ENCODE measurements around the gene GRIN2D.

The GRIN2D gene

GRCh38 chr19:48396016-48396823 lies 2.8 kb downstream of the GRIN2D start:
- peaks cover 50% of the 10 kb centered on the region for H3K4me1 ChIP-seq (ENCODE audit: low read depth, poor library complexity, severe bottlenecking)
- H3K27me3 ChIP-seq (ENCODE audit: insufficient read depth, low read depth) = peaks cover 30% of the 10 kb centered on the region
- H3K27ac ChIP-seq = no peak overlapping the region

GRCh38 chr19:48396824-48397176 lies 3.3 kb downstream of the GRIN2D start:
- no peak overlapping the region for H2AFZ ChIP-seq (ENCODE audit: low read depth)
- H3K27ac ChIP-seq = no peak overlapping the region
- H3K4me1 ChIP-seq (ENCODE audit: low read depth, poor library complexity, severe bottlenecking) = peaks cover 47% of the 10 kb centered on the region
- H3K4me3 ChIP-seq (IDR thresholded peaks at IDR 0.05; ENCODE audit: insufficient read depth, low read depth, low read length) = no peak overlapping the region
- no peak for TF ChIP-seq CTCF (conservative IDR thresholded peaks at IDR 0.05; ENCODE audit: low read depth, low read length)
- no peak overlapping the region for H3K4me2 ChIP-seq
- no peaks in the 10 kb centered on the region for H4K20me1 ChIP-seq (ENCODE audit: insufficient read depth)
- H3K36me3 ChIP-seq (ENCODE audit: insufficient read depth) = no peaks in the 10 kb centered on the region
- H3K79me2 ChIP-seq (ENCODE audit: insufficient read depth, low read depth) = no peaks in the 10 kb centered on the region; the same call in 1 of the 2 replicates
- peaks cover 30% of the 10 kb centered on the region for H3K27me3 ChIP-seq (ENCODE audit: insufficient read depth, low read depth)
- no peak overlapping the region for H3K9ac ChIP-seq

More at GRCh38 chr19:48396016-48396823, 2.8 kb downstream of the GRIN2D start:
- H3K79me2 ChIP-seq (ENCODE audit: insufficient read depth, low read depth) = peaks cover 1% of the 10 kb centered on the region
- H3K4me3 ChIP-seq (IDR thresholded peaks at IDR 0.05; ENCODE audit: insufficient read depth, low read depth, low read length) = no peak overlapping the region
- H3K36me3 ChIP-seq (ENCODE audit: insufficient read depth) = no peaks in the 10 kb centered on the region
- H4K20me1 ChIP-seq (ENCODE audit: insufficient read depth) = no peaks in the 10 kb centered on the region
- TF ChIP-seq CTCF (conservative IDR thresholded peaks at IDR 0.05; ENCODE audit: low read depth, low read length) = no peak
- H3K4me2 ChIP-seq = no peak overlapping the region
- H3K9ac ChIP-seq = no peak overlapping the region
- H2AFZ ChIP-seq (ENCODE audit: low read depth) = no peak overlapping the region

- Histone ChIP-seq H3K4me1 (ENCODE audit: low read depth, poor library complexity, severe bottlenecking) (peaks cover 46% of the 10 kb centered on the region), H2AFZ (ENCODE audit: low read depth) (0 out of 2 replicates have a peak overlapping the region, but pooled peaks have one; percentile 34), H3K79me2 (ENCODE audit: insufficient read depth, low read depth) (no peaks in the 10 kb centered on the region; the same call in 1 of the 2 replicates), H3K9ac (peak overlapping the region; percentile 64), H4K20me1 (ENCODE audit: insufficient read depth) (no peaks in the 10 kb centered on the region), H3K36me3 (ENCODE audit: insufficient read depth) (no peaks in the 10 kb centered on the region), H3K4me3 (IDR thresholded peaks at IDR 0.05; ENCODE audit: insufficient read depth, low read depth, low read length) (no peak overlapping the region), H3K4me2 (peak overlapping the region; percentile 91), H3K27me3 (ENCODE audit: insufficient read depth, low read depth) (peaks cover 30% of the 10 kb centered on the region), H3K27ac (0 out of 2 replicates have a peak overlapping the region, but pooled peaks have one; percentile 43)
- no peak for TF ChIP-seq CTCF (conservative IDR thresholded peaks at IDR 0.05; ENCODE audit: low read depth, low read length)
Observed at GRCh38 chr19:48397263-48398101, 4.0 kb downstream of the GRIN2D start.

GRCh38 chr19:48398102-48398374 lies 4.6 kb downstream of the GRIN2D start:
- Histone ChIP-seq H4K20me1 (ENCODE audit: insufficient read depth) (no peaks in the 10 kb centered on the region), H3K36me3 (ENCODE audit: insufficient read depth) (no peaks in the 10 kb centered on the region), H3K4me3 (IDR thresholded peaks at IDR 0.05; ENCODE audit: insufficient read depth, low read depth, low read length) (no peak overlapping the region), H3K9ac (peak overlapping the region; percentile 64), H3K79me2 (ENCODE audit: insufficient read depth, low read depth) (no peaks in the 10 kb centered on the region; the same call in 1 of the 2 replicates), H3K27ac (peak overlapping the region; percentile 43; the same call in 1 of the 2 replicates), H2AFZ (ENCODE audit: low read depth) (0 out of 2 replicates have a peak overlapping the region, but pooled peaks have one; percentile 34), H3K27me3 (ENCODE audit: insufficient read depth, low read depth) (peaks cover 27% of the 10 kb centered on the region), H3K4me1 (ENCODE audit: low read depth, poor library complexity, severe bottlenecking) (peaks cover 47% of the 10 kb centered on the region), H3K4me2 (peak overlapping the region; percentile 91)
- TF ChIP-seq CTCF (conservative IDR thresholded peaks at IDR 0.05; ENCODE audit: low read depth, low read length) = no peak
